Right atrium auricular region (tissue), 2 donors: ENCODE results near the gene UBE2F. TPM values are rescaled to one million over a fixed set of nuclear protein-coding genes. Genes with fewer than 3 reads are reported as not detected.

Experiments
- DNase-seq: peaks from one replicate; pipeline ENCODE4 v3.0.0-alpha.2; 2019; ENCODE audit warnings: low spot score
- H3K27ac ChIP-seq, 2 donors: fragments of 200-600 bp; sonication (generic); 1 replicate in 1 of 2; 2 replicates in 1 of 2; pipeline ENCODE4 v1.5.1; 2016 to 2019
- H3K27me3 ChIP-seq, 2 donors: fragments of 200-600 bp; sonication (generic); one replicate each; pipeline versions ENCODE4 v1.5.1 to v1.6.0; 2017 to 2019
- H3K36me3 ChIP-seq: fragments of 200-600 bp; sonication (generic); one replicate; pipeline ENCODE4 v1.5.1; 2016
- H3K4me1 ChIP-seq, 2 donors: fragments of 200-600 bp; sonication (generic); one replicate each; pipeline versions ENCODE4 v1.5.1 to v1.6.0; 2017 to 2019
- H3K4me3 ChIP-seq, 2 donors: fragments of 200-600 bp; sonication (generic); 1 replicate in 1 of 2; 2 replicates in 1 of 2; pipeline ENCODE4 v1.5.1; 2017 to 2019; ENCODE audit warnings: mild to moderate bottlenecking in 1 of 2, moderate library complexity in 1 of 2
- H3K9me3 ChIP-seq, 2 donors: fragments of 200-600 bp; sonication (generic); one replicate each; pipeline ENCODE4 v1.5.1; 2019
- CTCF ChIP-seq, 2 donors: fragments of 200-600 bp; sonication (generic); IDR thresholded peaks; one replicate each; pipeline ENCODE4 v1.5.1; 2019; ENCODE audit warnings: antibody characterized with exemption in 2 of 2
- total RNA-seq, 2 donors: library from RNA; depleted of rRNA; stranded (reverse); fragments of >200 nt; gene quantifications; one replicate each; pipeline ENCODE4 v1.1.0, GENCODE V29; 2016

Gene UBE2F
- total RNA-seq, 2 donors from 2014 or later: 78.4 to 79.6 TPM

GRCh38 chr2:238060096-238060541, 93.3 kb downstream of the UBE2F start:
- H3K4me1 ChIP-seq: peaks cover 0 to 21% of the 10 kb centered on the region in 2 donors
- TF ChIP-seq CTCF (IDR thresholded peaks at IDR 0.05): no peak
- H3K4me3 ChIP-seq: peak overlapping the region; percentile 91 to 92
- H3K9me3 ChIP-seq: no peaks in the 10 kb centered on the region
- peak overlapping the region; percentile 92 to 93 for H3K27ac ChIP-seq
- peak; percentile 30 for DNase-seq
- H3K27me3 ChIP-seq: no peaks in the 10 kb centered on the region
- H3K36me3 ChIP-seq: no peaks in the 10 kb centered on the region

GRCh38 chr2:238060542-238061314, 93.9 kb downstream of the UBE2F start, which contains the start of gene SCLY:
TSS of gene SCLY (plus strand) at chr2:238061001. CDS start at chr2:238061055, 54 bp downstream.
- H3K36me3 ChIP-seq: no peaks in the 10 kb centered on the region
- DNase-seq: peak; percentile 97
- H3K27ac ChIP-seq: peak within 1 kb of the TSS; percentile 92 to 93
- H3K27me3 ChIP-seq: no peaks in the 10 kb centered on the region
- no peak for TF ChIP-seq CTCF (IDR thresholded peaks at IDR 0.05)
- no peaks in the 10 kb centered on the region for H3K9me3 ChIP-seq
- H3K4me1 ChIP-seq: peaks cover 0 to 21% of the 10 kb centered on the region in 2 donors
- H3K4me3 ChIP-seq: peak within 1 kb of the TSS; percentile 91 to 92

GRCh38 chr2:238061315-238062202, 94.7 kb downstream of the UBE2F start:
- DNase-seq: peak; percentile 60
- no peak for TF ChIP-seq CTCF (IDR thresholded peaks at IDR 0.05)
- peak overlapping the region; percentile 75 to 91 for H3K4me3 ChIP-seq

GRCh38 chr2:238063414-238064189, 96.8 kb downstream of the UBE2F start:
- no peak for TF ChIP-seq CTCF (IDR thresholded peaks at IDR 0.05)

More at GRCh38 chr2:238061315-238062202, 94.7 kb downstream of the UBE2F start:
- Histone ChIP-seq H3K36me3 (no peaks in the 10 kb centered on the region), H3K27me3 (no peaks in the 10 kb centered on the region), H3K4me1 (peaks cover 0 to 21% of the 10 kb centered on the region in 2 donors), H3K9me3 (no peaks in the 10 kb centered on the region), H3K27ac (peak overlapping the region; percentile 76 to 93)

GRCh38 chr2:238064376-238064775, 97.6 kb downstream of the UBE2F start:
- H3K4me3 ChIP-seq: no peak overlapping the region
- peaks cover 13% of the 10 kb centered on the region for H3K36me3 ChIP-seq
- H3K4me1 ChIP-seq: peaks cover 0 to 17% of the 10 kb centered on the region in 2 donors
- H3K27me3 ChIP-seq: no peaks in the 10 kb centered on the region
- TF ChIP-seq CTCF (IDR thresholded peaks at IDR 0.05): no peak
- no peak overlapping the region for H3K27ac ChIP-seq
- peak; percentile 42 for DNase-seq
- no peaks in the 10 kb centered on the region for H3K9me3 ChIP-seq

More at GRCh38 chr2:238063414-238064189, 96.8 kb downstream of the UBE2F start:
- Histone ChIP-seq H3K36me3 (peaks cover 5% of the 10 kb centered on the region), H3K27me3 (no peaks in the 10 kb centered on the region), H3K9me3 (no peaks in the 10 kb centered on the region), H3K4me3 (no peak overlapping the region), H3K27ac (no peak overlapping the region), H3K4me1 (peaks cover 0 to 17% of the 10 kb centered on the region in 2 donors)
- peak; percentile 18 for DNase-seq
